Body of pancreas (tissue), 4 donors: ENCODE data around the gene LHFPL6. TPM values are rescaled to one million over a fixed set of nuclear protein-coding genes. Genes with fewer than 3 reads are reported as not detected.
A peak's percentile ranks its signal among the peaks of the same experiment; 100 is the strongest.

Experiments
- ATAC-seq: fragments of 150-250 bp; one replicate; pipeline ENCODE4 v1.9.1; 2016
- DNase-seq, 4 donors: peaks; one replicate each; pipeline ENCODE4 v3.0.0-alpha.2; 2019
- H3K27ac ChIP-seq, 4 donors: fragments of 200-600 bp; sonication (generic); 1 replicate in 3 of 4; 2 replicates in 1 of 4; pipeline versions ENCODE4 v1.5.1 to v1.6.1; 2016 to 2019; ENCODE audit warnings: mild to moderate bottlenecking in 1 of 4, mixed read lengths in 1 of 4, moderate library complexity in 1 of 4
- H3K27me3 ChIP-seq, 2 donors: fragments of 200-600 bp; sonication (generic); one replicate each; pipeline ENCODE4 v1.6.0; 2016; ENCODE audit warnings: mild to moderate bottlenecking in 1 of 2
- H3K36me3 ChIP-seq, 2 donors: fragments of 200-600 bp; sonication (generic); replicated peaks in 1 of 2; 2 replicates each; pipeline ENCODE4 v1.5.1; 2016; ENCODE audit warnings: low read depth in 2 of 2; ENCODE audit not compliant: insufficient read depth in 1 of 2
- H3K4me1 ChIP-seq: fragments of 200-600 bp; sonication (generic); one replicate; pipeline ENCODE4 v1.6.0; 2016
- H3K4me3 ChIP-seq, 2 donors: fragments of 200-600 bp; sonication (generic); 1 replicate in 1 of 2; 2 replicates in 1 of 2; pipeline ENCODE4 v1.5.1; 2016 to 2019
- H3K9me3 ChIP-seq, 3 donors: fragments of 200-600 bp; sonication (generic); 1 replicate in 2 of 3; 2 replicates in 1 of 3; pipeline ENCODE4 v1.5.1; 2016
- CTCF ChIP-seq, 7 experiments: fragments of 450-650 bp in 4 of 7; fragments of 200-600 bp in 3 of 7; sonication (generic) in 3 of 7; IDR thresholded peaks; one replicate each; pipeline ENCODE4 v1.5.1; 2016 to 2019; ENCODE audit warnings: antibody characterized with exemption in 7 of 7
- POLR2A ChIP-seq, 3 donors: fragments of 450-650 bp; IDR thresholded peaks; one replicate each; pipeline ENCODE4 v1.6.1; 2016; ENCODE audit warnings: antibody characterized with exemption in 3 of 3, mild to moderate bottlenecking in 2 of 3
- WGBS, 2 donors: methylation state at CpG; one replicate each; pipeline ENCODE4 v1.1.5; 2017; 5-methylcytosine and 5-hydroxymethylcytosine counted together
- intact Hi-C: fragments of 100-400 bp; cut with DNase I; formaldehyde crosslinking; loops from one replicate; pipeline ENCODE4 v1.15.1; 2023
- total RNA-seq, 2 donors: library from RNA; depleted of rRNA; stranded (reverse); fragments of >200 nt; gene quantifications; one replicate each; pipeline ENCODE4 v1.1.0, GENCODE V29; 2016

Gene LHFPL6
- 10 to 100 TPM; 18.4 to 30.7 TPM for total RNA-seq

DNA sequence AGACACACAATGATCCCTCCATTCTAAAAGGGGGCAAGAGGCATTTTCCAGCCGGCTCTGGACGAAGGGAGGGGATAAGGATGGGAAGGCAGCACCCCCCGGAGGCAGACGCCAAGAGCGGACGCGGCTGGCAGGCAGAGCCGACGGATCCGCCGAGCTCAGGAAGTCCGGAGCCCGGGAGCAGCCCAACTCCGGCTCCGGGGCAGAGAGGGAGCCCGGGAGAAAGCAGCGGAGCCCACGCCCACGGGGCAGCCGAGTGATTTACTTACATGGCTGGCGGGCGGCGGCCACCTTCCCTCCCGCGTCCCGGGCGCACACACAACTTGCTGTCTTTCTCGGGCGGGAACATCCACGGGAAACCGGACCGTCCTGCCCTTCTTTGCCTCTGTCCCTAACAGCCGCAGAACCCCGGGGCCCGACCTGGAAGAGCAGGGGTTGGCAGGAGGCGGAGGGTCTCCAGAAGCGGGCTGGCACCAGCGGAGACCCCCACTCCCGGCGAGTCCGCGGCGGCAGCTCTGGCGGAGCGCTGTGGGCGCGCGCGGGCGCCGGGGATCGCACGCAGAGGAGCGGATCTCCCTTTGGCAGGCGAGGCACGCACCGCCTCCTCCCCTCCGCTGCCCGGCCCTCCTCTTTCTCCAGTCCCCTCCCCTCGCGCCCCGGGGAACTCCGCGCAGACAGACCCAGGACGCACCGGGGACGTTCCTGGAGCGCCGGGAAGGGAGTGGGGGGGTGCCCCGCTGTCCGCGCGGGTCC, at the start of gene LHFPL6:
Gene LHFPL6 (minus strand): TSS at position 580 of the 753 bp plus-strand sequence.
- H3K27me3 ChIP-seq = peaks cover 0 to 5% of the 10 kb centered on the region in 2 donors
- peak within 1 kb of the TSS; percentile 16 to 80 for H3K4me3 ChIP-seq
- ATAC-seq = peak; percentile 91
- TF ChIP-seq CTCF (IDR thresholded peaks at IDR 0.05) (peak in 1 of 7 experiments; percentile 12), POLR2A (IDR thresholded peaks at IDR 0.05) (peak in 2 of 3 donors; percentile 24 to 39)
- H3K9me3 ChIP-seq = no peaks in the 10 kb centered on the region
- DNase-seq = peak; percentile 65 to 79 (median 72)
- peaks cover 11% of the 10 kb centered on the region for H3K4me1 ChIP-seq
- 0% methylated on average over 4 to 68 of the region's 73 CpGs for WGBS, 2 donors
- peak within 1 kb of the TSS; percentile 33 to 71 (median 44) for H3K27ac ChIP-seq
- H3K36me3 ChIP-seq = no peaks in the 10 kb centered on the region
- intact Hi-C loops = loop anchor here (10.0 kb wide), 1 partner anchor 328 kb away; no protein-coding TSS in a partner anchor

- TF ChIP-seq POLR2A (IDR thresholded peaks at IDR 0.05) (no peak), CTCF (IDR thresholded peaks at IDR 0.05) (no peak)
- WGBS, 2 donors = 66 to 67% methylated on average over 4 of the region's 4 CpGs
- Histone ChIP-seq H3K4me1 (no peaks in the 10 kb centered on the region), H3K9me3 (no peaks in the 10 kb centered on the region), H3K27ac (no peak overlapping the region), H3K36me3 (no peaks in the 10 kb centered on the region), H3K4me3 (no peak overlapping the region), H3K27me3 (no peaks in the 10 kb centered on the region)
- intact Hi-C loops = no loop called here
- DNase-seq = no peak
- ATAC-seq = no peak
Observed at GRCh38 chr13:39646122-39646521, 43.1 kb upstream of the LHFPL6 start.

DNA sequence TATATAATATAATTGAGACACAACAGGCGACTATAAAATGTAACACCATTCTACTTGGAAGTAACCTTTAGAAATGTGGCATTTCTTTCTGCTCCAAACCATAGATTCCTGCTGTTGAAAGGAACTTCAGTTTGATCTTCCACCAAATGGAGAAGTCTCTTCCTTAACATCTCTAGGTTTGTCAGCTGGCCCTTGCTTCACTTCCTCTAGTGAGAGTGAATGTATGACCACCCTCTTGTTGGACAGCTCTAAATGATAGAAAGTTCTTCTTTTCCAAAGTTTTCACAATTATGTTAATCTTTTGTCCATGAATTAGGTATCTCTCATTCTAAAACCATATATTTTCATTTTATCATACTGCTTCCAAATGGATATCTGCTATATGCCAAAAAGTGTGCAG, 38.7 kb upstream of the LHFPL6 start:
- no peak for ATAC-seq
- intact Hi-C loops = no loop called here
- Histone ChIP-seq H3K4me1 (no peaks in the 10 kb centered on the region), H3K27me3 (peaks cover 0 to 2% of the 10 kb centered on the region in 2 donors), H3K4me3 (no peak overlapping the region), H3K9me3 (no peaks in the 10 kb centered on the region), H3K27ac (no peak overlapping the region), H3K36me3 (no peaks in the 10 kb centered on the region)
- WGBS, 2 donors = 65 to 74% methylated on average over 1 of the region's 1 CpG
- TF ChIP-seq POLR2A (IDR thresholded peaks at IDR 0.05) (no peak), CTCF (IDR thresholded peaks at IDR 0.05) (no peak)
- no peak for DNase-seq

- DNase-seq (no peak), ATAC-seq (no peak)
- Histone ChIP-seq H3K36me3 (no peaks in the 10 kb centered on the region), H3K27ac (no peak overlapping the region), H3K9me3 (no peaks in the 10 kb centered on the region), H3K4me1 (no peaks in the 10 kb centered on the region), H3K4me3 (no peak overlapping the region), H3K27me3 (peaks cover 0 to 3% of the 10 kb centered on the region in 2 donors)
- TF ChIP-seq POLR2A (IDR thresholded peaks at IDR 0.05) (no peak), CTCF (IDR thresholded peaks at IDR 0.05) (no peak)
- intact Hi-C loops = no loop called here
- 69 to 87% methylated on average over 3 of the region's 3 CpGs for WGBS, 2 donors
Observed at GRCh38 chr13:39637890-39638289, 34.9 kb upstream of the LHFPL6 start.

GRCh38 chr13:39635564-39635963, 32.6 kb upstream of the LHFPL6 start:
- 73 to 76% methylated on average over 1 of the region's 1 CpG for WGBS, 2 donors
- no peak overlapping the region for H3K27ac ChIP-seq
- ATAC-seq (no peak), DNase-seq (no peak)
- intact Hi-C loops = no loop called here
- H3K4me3 ChIP-seq = no peak overlapping the region
- peaks cover 0 to 3% of the 10 kb centered on the region in 2 donors for H3K27me3 ChIP-seq
- no peaks in the 10 kb centered on the region for H3K4me1 ChIP-seq
- H3K9me3 ChIP-seq = no peaks in the 10 kb centered on the region
- no peaks in the 10 kb centered on the region for H3K36me3 ChIP-seq
- no peak for TF ChIP-seq POLR2A (IDR thresholded peaks at IDR 0.05)
- no peak for TF ChIP-seq CTCF (IDR thresholded peaks at IDR 0.05)
